MM.1S (cell line): ENCODE results near the gene STK4.

Source experiments
- DNase-seq: peaks from one replicate; pipeline ENCODE4 v3.0.0-alpha.2; 2015
- H2AFZ ChIP-seq: fragments of 300-600 bp; sonication (generic); 2 replicates; pipeline ENCODE4 v1.6.0; 2016; ENCODE audit warnings: antibody characterized with exemption, low read length
- H3F3A ChIP-seq: fragments of 300-600 bp; sonication (generic); 2 replicates; pipeline ENCODE4 v1.6.1; 2016; ENCODE audit warnings: mild to moderate bottlenecking, antibody characterized with exemption, low read length, moderate library complexity, mixed read lengths; ENCODE audit not compliant: insufficient read depth
- H3K27ac ChIP-seq: fragments of 300-600 bp; sonication (generic); 2 replicates; pipeline ENCODE4 v1.5.1; 2016; ENCODE audit warnings: mild to moderate bottlenecking, low read length
- H3K27me3 ChIP-seq: fragments of 300-600 bp; sonication (generic); replicated peaks from 2 replicates; pipeline ENCODE4 v1.6.0; 2016; ENCODE audit warnings: low read length; ENCODE audit not compliant: insufficient read depth
- H3K36me3 ChIP-seq: fragments of 300-600 bp; sonication (generic); replicated peaks from 2 replicates; pipeline ENCODE4 v1.6.1; 2016; ENCODE audit warnings: mild to moderate bottlenecking, low read length, mixed read lengths; ENCODE audit not compliant: insufficient read depth
- H3K4me1 ChIP-seq: fragments of 300-600 bp; sonication (generic); 2 replicates; pipeline ENCODE4 v1.6.1; 2016; ENCODE audit warnings: low read length, mixed read lengths
- H3K4me2 ChIP-seq: fragments of 300-600 bp; sonication (generic); 2 replicates; pipeline ENCODE4 v1.6.0; 2016; ENCODE audit warnings: low read depth, low read length
- H3K4me3 ChIP-seq: fragments of 300-600 bp; sonication (generic); 2 replicates; pipeline ENCODE4 v1.5.1; 2016; ENCODE audit warnings: low read length, mixed read lengths
- H3K79me2 ChIP-seq: fragments of 300-600 bp; sonication (generic); 2 replicates; pipeline ENCODE4 v1.6.1; 2016; ENCODE audit warnings: mixed run types, low read length, mixed read lengths
- H3K9ac ChIP-seq: fragments of 300-600 bp; sonication (generic); 2 replicates; pipeline ENCODE4 v1.6.1; 2016; ENCODE audit warnings: low read length, mixed read lengths
- H3K9me2 ChIP-seq: fragments of 300-600 bp; sonication (generic); replicated peaks from 2 replicates; pipeline ENCODE4 v1.6.1; 2016; ENCODE audit warnings: mild to moderate bottlenecking, low read length, mixed read lengths; ENCODE audit not compliant: insufficient read depth
- H3K9me3 ChIP-seq: fragments of 300-600 bp; sonication (generic); replicated peaks from 2 replicates; pipeline ENCODE4 v1.6.1; 2016; ENCODE audit warnings: mild to moderate bottlenecking, low read length, mixed read lengths; ENCODE audit not compliant: insufficient read depth
- H4K20me1 ChIP-seq: fragments of 300-600 bp; sonication (generic); 2 replicates; pipeline ENCODE4 v1.6.1; 2016; ENCODE audit warnings: mild to moderate bottlenecking, low read length, moderate library complexity, mixed read lengths; ENCODE audit not compliant: insufficient read depth
- CTCF ChIP-seq: fragments of 300-600 bp; sonication (generic); IDR thresholded peaks from 2 replicates; pipeline ENCODE4 v1.5.1; 2016; ENCODE audit warnings: antibody characterized with exemption, low read length, mixed read lengths
- EZH2 ChIP-seq: fragments of 300-600 bp; sonication (generic); optimal IDR thresholded peaks from 2 replicates; pipeline ENCODE3; 2017; ENCODE audit warnings: low read depth, mild to moderate bottlenecking, antibody characterized with exemption, low read length, mixed read lengths
- EZH2phosphoT487 ChIP-seq: fragments of 300-600 bp; sonication (generic); IDR thresholded peaks from 2 replicates; pipeline ENCODE4 v1.6.1; 2018; ENCODE audit warnings: antibody characterized with exemption, low read length

The STK4 gene

GRCh38 chr20:44943828-44944227 is 22.5 kb upstream of the STK4 start:
- Histone ChIP-seq H3K27me3 (no peaks in the 10 kb centered on the region), H3K4me2 (no peak overlapping the region), H3K9me2 (no peaks in the 10 kb centered on the region), H3F3A (no peaks in the 10 kb centered on the region; the same call in 1 of the 2 replicates), H3K4me1 (no peaks in the 10 kb centered on the region), H2AFZ (no peak overlapping the region), H3K9ac (no peak overlapping the region), H3K36me3 (peaks cover 10% of the 10 kb centered on the region; the same call in 1 of the 2 replicates), H3K9me3 (no peaks in the 10 kb centered on the region), H4K20me1 (no peaks in the 10 kb centered on the region), H3K4me3 (no peak overlapping the region), H3K79me2 (peaks cover 4% of the 10 kb centered on the region; the same call in 1 of the 2 replicates), H3K27ac (no peak overlapping the region)
- DNase-seq, result no peak
- TF ChIP-seq EZH2phosphoT487, result no peak
- TF ChIP-seq EZH2, result no peak
- TF ChIP-seq CTCF, result no peak

GRCh38 chr20:44945261-44945660 is 21.1 kb upstream of the STK4 start:
- H3K4me3 ChIP-seq, result no peak overlapping the region
- peaks cover 4% of the 10 kb centered on the region; the same call in 1 of the 2 replicates for H3K79me2 ChIP-seq
- no peaks in the 10 kb centered on the region for H3K9me2 ChIP-seq
- no peaks in the 10 kb centered on the region for H4K20me1 ChIP-seq
- H3K27me3 ChIP-seq, result no peaks in the 10 kb centered on the region
- DNase-seq, result no peak
- TF ChIP-seq CTCF (no peak), EZH2 (no peak), EZH2phosphoT487 (no peak)
- no peak overlapping the region for H3K9ac ChIP-seq
- no peaks in the 10 kb centered on the region; the same call in 1 of the 2 replicates for H3F3A ChIP-seq
- no peaks in the 10 kb centered on the region for H3K9me3 ChIP-seq
- H3K36me3 ChIP-seq, result peaks cover 15% of the 10 kb centered on the region; the same call in 1 of the 2 replicates
- H3K4me1 ChIP-seq, result no peaks in the 10 kb centered on the region
- H2AFZ ChIP-seq, result no peak overlapping the region
- H3K4me2 ChIP-seq, result no peak overlapping the region
- H3K27ac ChIP-seq, result no peak overlapping the region

GRCh38 chr20:44946271-44946852 is 19.9 kb upstream of the STK4 start:
- TF ChIP-seq CTCF (no peak), EZH2phosphoT487 (no peak), EZH2 (no peak)
- Histone ChIP-seq H3K4me1 (no peaks in the 10 kb centered on the region), H3K27ac (no peak overlapping the region), H3F3A (no peaks in the 10 kb centered on the region; the same call in 1 of the 2 replicates), H3K79me2 (peaks cover 4% of the 10 kb centered on the region; the same call in 1 of the 2 replicates), H3K4me2 (no peak overlapping the region), H4K20me1 (no peaks in the 10 kb centered on the region), H3K9ac (no peak overlapping the region), H2AFZ (no peak overlapping the region), H3K36me3 (peaks cover 25% of the 10 kb centered on the region), H3K9me3 (no peaks in the 10 kb centered on the region), H3K4me3 (no peak overlapping the region), H3K9me2 (no peaks in the 10 kb centered on the region), H3K27me3 (no peaks in the 10 kb centered on the region)
- DNase-seq, result no peak
